Hematopoietic multipotent progenitor cell treated with erythropoietin and hydrocortisone succinate and interleukin-3 and kit ligand, for 15 days (in vitro differentiated cells): ENCODE data around the gene LRPAP1.

ENCODE experiments used
- DNase-seq: peaks from one replicate; pipeline ENCODE4 v3.0.0-alpha.2; 2015; ENCODE audit warnings: low spot score

The LRPAP1 gene

DNA sequence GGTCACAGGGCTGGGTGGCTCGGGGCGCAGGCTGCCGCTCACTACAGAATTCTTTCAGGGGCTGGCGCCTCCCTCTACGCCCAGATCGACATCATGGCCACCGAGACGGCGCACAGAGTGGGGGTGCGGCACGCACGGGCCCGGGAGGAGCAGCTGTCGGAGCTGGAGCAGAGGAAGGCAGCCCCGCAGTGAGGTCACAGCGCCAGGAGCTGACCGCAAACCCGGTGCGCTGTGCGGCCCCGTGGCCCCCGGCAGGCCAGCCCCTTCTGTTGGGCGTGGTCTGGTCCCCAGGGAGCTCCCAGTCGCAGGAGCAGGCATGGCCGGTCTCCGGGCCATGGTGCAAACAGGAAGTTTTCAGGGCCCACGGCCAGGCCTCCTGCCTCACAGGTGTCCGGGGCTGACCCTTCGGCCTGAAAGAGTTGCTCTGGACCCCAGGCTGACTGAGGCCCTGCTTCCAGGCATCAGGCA lies 31.6 kb downstream of the LRPAP1 start:
- no peak for DNase-seq

DNA sequence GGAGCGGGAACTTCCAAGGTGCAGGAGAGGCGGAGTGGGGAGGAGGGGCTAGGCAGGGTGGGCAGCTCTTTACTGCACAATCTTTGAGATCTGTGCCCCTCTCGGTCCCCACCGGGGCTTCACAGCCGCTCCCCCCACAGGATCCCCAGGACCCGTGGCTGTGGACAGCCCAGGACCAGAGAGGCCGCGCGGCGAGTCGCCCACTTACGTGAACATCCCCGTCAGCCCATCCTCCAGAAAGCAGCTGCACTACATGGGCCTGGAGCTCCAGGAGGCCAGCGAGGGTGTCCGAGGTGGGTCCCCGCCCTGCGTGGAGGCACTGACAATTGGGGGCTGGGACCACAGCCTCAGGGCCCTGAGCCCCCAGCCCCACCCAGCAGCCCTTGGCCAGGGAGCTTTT lies 32.1 kb downstream of the LRPAP1 start:
- no peak for DNase-seq

DNA sequence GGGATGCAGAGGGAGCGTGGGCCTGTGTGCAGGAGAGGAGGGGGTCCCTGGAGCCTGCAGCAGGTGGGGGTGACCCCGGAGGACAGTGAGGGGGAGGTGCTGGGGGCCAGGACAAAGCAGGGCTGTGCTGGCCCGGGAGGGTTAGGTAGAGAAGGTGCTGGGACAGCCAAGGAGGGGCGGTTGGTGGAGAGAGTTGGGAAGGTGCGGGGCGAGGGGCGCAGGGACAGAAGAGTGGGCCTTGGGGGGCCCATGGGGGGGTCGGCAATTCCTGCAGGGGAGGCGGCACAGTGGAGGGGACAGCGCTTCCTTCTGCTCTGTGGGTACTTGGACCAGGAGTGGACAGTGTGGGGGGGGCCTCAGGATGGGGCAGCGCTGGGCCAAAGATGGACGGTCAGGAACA lies 32.5 kb downstream of the LRPAP1 start:
- no peak for DNase-seq

DNA sequence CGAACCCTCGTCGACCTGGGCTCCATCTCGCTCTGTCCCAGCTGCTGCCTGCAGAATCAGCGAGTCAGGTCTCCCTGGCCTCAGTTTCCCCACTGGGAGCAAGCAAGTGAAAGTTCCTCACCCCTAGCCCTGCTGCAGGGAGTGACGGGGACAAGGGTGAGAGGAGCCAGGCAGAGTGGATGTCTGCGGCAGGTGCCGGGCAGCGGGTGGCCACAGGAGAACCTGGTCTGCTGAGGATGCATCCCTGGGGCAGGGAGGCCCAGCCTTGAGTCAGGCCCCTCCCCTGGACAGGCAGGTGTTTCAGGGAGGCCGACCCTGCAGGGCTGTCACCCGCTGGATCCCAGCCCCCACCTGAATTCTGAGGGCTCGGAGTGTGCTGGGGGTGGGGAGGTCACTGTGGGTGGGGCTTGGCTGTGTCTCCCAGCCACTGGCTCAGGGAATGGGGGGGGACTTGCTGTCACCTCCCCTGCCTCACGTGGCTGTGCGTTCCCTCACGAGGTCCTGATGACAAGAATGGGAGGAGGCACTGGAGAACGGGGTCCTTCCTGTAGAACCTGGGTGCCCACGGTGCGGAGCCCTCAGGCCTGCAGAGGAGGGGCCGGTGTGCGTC lies 33.2 kb downstream of the LRPAP1 start:
- DNase-seq = no peak

DNA sequence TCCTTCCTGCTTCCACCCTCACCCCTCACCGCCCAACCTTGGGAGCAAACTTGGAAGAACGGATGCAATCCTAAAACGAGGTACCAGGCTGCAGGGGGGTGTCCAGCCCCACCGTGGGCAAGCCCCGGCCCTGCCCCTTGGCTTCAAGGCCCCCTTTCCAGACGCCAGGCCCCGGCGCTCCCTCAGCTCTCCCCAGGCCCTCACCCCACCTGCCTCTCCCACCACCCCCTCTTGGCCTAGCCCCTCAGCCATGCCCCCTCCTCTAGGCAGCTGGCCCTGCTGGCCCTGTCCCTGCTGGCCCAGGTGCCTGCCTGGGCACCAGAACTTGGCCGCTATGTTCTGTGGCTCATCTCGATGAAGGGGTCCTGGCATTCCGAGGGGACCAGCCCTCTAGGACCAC lies 33.8 kb downstream of the LRPAP1 start:
- DNase-seq = no peak

DNA sequence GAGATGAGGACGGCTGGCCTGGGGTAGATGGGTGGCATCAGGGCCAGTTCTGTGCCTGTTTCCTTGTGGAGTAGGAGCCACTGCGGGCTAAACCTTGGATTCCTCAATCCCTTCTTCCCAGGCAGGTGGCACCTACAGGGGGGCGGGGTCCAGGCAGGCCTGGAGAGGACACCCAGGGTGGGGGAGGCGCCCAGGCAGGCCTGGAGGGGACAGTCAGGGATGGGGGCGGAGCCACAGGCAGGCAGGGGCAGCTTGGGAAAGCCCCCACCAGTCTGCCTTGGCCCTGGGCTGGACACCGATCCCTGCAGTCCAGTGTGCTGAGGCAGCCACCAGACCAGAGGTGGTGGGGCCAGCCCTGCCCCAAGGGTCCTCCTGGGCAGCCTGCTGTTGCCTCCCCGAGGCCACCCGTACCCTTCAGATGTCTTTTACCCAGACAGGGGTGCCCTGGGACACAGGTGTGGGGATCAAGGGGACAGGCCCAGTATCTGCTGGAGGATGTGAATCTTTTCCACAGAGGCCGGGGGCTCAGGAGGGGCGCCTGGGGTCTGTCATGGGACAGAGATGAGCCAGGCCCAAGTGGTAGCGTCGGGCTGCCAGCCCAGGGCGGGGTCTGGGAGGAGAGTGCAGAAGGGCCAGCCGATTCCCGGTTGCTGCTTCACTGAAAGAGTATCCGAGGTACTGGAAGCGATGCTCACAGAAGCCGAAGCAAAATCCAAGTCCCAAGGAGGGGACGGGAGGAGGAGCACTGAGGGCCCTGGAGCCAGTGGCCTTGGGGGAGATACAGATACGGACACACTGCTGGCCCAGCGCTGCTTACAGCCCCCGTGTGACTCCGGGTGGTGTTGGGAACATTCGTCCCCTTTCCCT lies 34.5 kb downstream of the LRPAP1 start:
- no peak for DNase-seq

DNA sequence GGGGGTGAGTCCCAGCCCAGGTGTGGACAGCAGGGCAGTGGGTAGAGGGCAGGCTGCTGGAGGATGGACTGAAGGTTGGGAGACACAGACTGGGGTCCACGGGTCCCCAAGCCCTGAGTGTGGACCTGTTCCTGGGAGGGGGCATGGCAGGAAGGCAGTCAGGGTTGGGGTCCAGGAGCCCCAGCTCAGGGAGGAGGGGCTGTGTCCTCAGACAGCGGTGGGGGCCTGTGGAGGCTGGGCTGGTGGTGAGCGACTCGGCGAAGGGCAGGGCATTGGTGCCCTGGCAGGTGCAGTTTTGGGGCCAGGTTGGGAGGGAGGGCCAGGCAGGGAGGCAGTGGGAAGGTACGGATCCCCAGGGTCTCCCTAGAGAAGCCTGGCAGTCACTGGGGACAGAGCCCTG lies 35.1 kb downstream of the LRPAP1 start:
- no peak for DNase-seq

DNA sequence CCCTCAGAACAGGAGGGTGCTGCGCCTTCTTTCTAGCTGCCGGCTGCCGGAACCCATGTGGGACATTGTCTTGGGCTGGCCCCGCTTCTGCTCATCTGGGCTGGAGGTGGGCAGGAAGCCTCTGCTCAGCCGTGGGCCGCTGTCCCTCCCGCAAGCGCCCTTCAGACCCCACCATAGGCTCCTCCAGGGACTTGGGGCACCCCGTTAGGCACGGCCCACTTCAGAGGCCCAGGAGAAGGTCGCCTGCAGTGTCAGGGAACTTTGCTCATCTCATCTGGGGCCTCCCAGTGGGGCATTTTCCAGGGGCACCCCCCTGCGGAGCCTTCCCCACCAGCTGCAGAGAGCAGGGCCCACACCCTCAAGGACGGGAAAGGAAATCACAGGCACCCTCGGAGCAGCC lies 36.2 kb downstream of the LRPAP1 start:
- DNase-seq = no peak

DNA sequence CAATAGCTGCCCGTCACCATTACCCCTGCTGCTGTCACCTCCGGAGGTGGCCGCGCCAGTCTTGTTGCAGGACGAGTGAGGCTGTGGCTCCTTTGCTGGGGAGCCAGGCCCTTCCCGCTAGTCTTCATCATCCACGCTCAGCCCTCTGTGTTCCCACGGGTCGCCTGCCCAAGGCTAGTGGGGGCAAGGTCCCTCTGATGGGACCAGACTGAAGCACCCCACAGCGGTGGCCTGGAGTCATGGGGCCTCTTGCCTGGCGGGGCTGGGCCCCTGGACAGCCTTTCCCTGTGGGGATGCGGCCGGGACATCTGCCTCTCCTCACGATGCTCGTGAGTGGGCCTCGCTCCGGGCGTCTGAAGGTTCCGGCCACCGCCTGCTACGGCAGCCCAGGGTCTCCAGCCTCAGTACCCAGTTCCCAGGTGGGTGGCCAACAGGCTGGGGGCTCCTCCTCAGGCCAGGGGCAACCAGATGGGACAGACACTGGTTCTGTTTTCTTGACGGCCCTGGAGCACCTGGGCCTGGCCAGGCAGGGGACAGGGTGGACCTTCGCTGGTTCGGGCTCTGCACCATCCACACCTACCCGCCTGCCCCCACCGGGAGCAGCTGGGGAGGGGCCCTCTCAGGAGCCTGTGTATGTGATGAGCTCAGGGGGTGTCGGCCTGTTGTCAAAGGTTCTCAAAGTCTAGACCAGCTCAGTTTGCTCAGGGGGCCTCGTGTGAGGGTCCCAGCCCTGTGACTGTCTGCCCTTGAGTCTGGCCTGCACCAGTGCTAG lies 36.8 kb downstream of the LRPAP1 start:
- no peak for DNase-seq

DNA sequence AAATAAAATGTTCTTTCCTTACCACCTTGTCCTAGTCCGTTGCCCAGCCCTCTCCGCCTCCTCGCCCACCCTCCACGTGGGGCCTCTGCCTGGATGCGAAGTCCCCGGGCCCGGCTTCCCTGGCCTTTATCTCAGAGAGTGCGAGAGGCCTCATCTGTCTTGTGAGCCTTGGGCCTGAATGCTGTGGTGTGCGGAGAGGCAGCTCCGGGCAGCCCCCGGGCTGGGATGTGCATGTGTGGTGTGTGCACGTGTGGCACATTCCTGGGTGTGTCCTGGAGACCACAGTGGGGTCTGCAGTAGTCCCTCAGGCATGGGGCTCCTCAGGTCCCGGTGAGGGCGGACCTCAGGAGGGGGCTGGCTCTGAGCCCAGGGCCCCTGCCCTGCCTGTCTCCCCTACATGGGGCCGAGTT lies 37.8 kb downstream of the LRPAP1 start:
- DNase-seq = no peak

DNA sequence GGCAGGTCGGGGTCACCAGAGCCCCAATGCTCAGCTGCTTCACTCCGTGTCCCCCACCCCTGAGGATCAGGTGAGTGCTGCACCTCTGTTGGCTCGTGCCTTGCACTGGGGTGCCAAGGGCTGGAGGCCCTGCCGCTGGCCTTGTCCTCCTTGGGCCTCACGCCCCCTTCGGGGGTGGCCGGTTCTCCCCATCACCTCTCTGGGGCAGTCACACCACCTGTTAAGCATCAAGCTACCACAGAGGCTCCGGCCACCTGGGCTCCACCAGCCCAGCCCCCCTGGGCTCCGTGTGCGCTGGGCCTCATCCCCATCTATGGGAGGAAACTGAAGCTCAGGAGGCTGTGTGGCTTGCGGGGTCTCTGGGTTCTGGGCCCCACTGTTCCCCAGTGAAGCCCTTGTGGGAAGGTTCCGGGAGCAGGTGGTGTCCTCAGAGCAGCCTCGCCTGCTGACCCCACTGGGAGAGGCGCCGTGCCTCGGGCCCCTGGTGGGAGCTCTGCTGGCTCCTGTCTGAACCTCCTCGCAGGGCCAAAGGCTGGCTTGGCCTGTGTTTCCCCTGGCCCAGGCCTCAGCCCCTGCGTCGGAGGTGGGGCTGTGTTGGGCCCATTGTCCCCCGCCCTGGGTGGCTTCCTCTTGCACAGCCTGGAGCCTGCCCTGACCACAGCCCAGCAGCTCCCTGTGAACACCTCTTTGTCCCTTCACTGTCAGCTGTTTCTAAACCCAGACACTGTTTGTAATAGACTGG lies 38.3 kb downstream of the LRPAP1 start:
- no peak for DNase-seq

DNA sequence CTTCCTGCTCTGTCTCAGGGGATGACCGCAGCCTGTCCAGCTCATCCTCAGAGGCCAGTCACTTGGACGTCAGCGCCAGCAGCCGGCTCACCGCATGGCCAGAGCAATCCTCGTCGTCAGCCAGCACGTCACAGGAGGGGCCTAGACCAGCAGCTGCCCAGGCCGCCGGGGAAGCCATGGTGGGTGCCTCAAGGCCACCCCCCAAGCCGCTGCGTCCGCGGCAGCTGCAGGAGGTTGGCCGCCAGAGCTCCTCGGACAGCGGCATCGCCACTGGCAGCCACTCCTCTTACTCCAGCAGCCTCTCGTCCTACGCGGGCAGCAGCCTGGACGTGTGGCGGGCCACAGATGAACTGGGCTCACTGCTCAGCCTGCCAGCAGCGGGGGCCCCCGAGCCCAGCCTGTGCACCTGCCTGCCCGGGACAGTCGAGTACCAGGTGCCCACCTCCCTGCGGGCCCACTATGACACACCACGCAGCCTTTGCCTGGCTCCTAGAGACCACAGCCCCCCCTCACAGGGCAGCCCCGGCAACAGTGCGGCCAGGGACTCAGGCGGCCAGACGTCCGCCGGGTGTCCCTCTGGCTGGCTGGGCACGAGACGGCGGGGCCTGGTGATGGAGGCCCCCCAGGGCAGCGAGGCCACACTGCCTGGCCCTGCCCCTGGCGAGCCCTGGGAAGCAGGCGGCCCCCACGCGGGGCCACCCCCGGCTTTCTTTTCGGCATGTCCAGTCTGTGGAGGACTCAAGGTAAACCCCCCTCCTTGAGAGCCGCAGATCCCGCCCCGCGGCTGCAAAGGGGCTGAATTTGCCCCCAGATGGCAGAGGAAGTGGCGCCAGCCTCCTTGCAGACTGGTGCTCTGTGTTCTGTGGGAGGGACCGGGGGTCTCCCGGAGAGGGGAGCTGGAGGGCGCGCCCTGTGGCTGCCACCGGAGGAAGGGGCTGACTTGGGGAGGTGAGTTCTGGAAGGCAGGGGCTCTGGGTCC lies 39.2 kb downstream of the LRPAP1 start:
- DNase-seq = no peak

DNA sequence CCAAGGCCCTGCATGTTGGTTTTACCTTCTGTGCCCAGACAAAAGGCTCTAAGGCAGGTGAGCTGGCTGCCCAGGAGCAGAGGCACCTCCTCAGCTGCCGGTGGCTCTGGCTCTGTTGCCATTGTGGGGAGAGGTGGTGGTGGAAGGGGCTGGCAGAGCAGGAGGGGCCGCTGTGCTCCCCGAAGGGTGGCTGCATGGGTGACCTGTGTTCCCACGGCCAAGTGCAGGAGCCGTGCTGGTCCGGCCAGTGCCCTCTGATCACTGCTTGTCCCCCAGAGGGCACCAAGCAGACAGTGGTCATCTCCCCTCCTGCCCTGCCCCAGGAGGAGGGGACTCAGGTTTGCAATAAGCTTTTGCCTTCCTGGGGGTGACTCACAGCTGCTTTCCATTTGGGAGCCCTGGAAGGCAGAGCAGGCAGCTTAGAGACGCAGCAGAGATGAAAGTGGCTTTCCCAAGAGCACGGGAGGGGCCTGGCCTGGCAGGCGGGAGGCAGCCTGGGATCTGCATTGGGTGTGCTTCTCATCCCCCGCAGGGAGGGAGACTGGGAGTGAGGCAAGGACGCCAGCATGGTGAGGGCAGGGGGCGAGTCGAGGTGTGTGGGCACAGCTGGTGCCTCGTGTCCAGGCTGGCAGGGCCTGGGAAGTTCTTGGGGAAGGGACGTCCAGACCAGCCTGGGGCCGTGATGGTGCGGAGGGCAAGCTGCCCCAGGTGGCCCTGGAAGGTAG lies 40.4 kb downstream of the LRPAP1 start:
- no peak for DNase-seq

DNA sequence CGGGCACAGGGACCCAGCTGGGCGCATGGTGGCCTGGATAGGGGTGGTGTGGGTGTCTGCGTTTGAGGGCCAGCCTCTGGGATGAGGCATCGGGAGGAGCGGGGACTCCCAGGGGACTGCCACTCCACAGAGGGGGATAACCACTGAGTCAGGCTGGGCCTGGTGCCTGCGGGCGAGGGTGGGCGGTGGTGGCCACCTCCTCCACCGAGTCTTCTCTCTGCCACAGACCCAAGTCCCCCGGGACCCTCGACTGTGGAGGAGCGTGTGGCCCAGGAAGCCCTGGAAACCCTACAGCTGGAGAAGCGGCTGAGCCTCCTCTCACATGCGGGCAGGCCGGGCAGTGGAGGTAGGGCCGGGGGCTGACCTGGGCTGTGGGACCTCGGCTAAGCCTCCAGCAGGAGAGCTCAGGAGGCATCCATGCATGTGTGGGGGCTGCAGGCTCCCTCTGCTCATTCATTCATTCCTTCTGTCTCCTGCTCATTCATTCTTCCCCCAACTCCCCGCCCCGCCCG lies 42.7 kb downstream of the LRPAP1 start:
- DNase-seq = no peak

DNA sequence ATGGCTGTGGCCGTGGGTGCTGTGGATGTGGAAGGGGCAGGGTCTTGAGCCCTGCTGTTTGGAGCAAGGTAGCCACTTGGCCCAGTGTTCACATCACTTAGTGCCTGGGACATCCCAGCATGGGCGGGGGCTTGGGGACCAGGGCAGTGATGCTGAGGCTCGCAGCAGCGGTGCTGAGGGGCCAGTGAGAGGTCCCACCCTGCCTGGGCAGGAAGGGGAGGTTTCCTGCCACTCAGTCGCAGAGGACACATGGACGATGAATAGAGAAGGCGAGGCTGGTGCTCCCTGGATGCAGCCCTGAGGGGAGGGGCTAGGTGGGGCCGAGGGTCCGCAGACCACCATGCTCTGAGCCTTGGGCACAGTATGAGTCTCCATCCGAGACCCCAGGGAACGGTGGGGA lies 43.4 kb downstream of the LRPAP1 start:
- DNase-seq = no peak

DNA sequence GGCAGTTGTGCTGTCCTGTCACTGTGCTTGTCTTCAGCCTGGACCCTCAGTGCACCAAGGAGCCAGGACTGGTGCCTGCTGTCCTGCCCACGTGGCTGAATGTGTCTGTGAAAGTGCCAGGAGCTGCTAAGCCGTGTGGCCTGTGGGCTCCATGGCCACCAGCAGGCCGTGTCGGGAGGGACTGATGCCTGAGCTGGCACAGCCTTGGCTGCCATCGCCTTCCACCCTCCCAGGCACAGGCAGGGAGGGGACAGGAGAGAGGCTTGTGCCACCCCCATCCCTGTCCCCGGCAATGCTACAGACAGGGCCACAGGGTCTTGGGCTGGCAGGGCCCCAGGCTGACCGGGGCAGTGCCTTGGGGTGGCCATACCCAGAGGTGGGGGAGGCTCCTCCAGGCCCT lies 44.4 kb downstream of the LRPAP1 start:
- no peak for DNase-seq

DNA sequence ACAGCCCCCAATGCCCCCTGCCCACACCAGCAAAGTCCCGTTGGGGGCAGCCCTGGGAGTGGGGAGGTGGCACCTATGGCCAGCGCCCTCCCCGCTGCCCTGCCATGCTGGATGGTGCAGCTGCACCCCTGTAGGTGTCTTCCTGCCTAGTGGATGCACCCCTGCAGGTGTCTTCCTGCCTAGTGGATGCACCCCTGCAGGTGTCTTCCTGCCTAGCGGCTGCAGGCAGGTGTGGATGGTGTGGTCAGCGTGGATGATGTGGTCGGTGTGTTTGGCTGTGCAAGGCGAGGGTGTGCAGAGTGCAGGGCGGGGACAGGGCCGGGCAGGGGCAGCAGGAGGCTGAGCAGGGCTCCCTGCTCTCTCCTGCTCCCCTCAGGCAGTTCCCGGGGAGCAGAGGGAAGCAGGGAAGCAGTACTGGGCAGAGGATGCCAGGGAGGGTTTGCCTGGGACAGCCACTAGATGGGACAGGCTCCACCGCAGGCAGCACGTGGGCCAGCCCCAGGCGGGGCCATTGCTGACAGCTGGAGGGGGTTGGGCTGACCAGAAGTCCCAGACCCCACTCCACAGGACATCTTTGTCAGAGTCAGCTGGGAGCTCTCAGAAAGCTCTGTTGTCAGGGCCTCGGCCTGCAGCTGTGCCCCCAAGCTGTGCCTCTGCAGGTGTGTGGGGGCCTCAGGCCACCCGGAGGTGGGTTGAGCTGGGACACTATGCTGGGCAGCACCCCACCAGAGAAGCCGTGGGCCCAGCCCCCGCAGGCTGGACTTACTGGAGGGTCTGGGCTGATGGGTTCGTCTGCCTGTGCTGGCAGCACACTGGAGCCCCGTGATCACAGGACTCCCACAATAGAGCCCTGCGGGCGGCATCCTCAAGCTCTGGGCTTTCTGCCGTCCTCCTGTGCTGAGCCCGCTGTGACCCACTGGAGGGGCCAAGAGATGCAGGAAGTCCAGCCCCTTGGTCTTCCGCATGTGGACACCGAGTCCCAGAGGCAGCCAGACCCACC lies 45.4 kb downstream of the LRPAP1 start:
- DNase-seq = no peak

DNA sequence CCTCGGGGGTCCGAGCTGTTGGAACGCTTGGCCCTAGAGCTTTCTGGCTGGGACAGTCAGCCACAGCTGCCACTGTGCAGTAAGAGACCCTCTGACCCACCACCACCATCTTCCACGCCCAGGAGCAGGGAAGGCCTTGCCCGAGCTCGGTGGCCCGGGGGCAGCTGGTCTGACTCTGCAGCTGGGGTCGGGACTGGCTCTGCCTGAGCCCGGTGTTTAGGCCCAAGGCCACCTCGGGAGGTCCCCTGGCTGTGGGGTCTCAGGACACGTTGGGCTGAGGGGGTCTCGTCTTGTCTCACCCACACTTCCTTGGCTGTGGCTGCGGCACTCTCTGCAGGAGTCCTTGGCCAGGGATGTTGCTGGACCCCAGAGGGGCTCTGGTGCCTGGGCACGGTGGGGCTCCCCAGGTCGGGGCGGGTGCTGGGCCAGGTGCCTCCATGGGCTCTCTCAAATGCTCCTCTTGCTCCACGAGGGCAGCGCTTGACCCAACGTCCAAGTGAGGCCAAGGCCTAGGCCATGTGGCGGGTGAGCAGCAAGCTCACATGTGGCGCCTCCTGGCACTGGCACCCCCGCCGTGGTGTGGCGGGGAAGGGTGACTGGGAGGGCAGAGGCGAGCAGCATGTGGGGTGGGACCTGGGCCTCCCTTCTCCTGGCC lies 46.2 kb downstream of the LRPAP1 start:
- no peak for DNase-seq
